ENCODE measurements around the gene PIK3C2B.

The PIK3C2B gene

DNA sequence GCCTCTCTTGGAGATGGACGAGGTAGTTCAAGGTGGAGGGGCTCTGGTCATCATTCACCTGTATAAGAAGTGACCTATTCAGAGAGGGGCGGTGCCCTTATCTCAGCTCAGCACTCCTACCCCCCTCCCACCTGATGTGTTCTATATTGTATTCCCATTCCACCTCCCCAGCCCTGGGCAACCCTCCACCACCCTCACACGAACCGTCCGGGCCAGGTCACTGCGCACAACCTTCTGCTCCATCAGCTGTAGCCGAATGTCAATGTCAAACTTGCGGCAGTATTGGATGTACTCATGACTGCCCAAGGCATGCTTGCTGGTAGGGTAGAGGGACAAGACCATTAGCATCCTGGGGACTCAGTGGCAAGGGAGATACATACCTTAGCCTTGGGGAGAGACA, 34.3 kb downstream of the PIK3C2B start:
- Histone ChIP-seq H3K4ac (ENCODE audit: low read depth in 1 of 2, low read length in 2 of 2) (no peak overlapping the region), H3K23ac (ENCODE audit: low read length in 2 of 2) (no peak overlapping the region), H2AFZ (ENCODE audit: low read depth, low read length) (no peak overlapping the region), H3K4me2 (ENCODE audit: low read length, poor library complexity, severe bottlenecking) (no peak overlapping the region), H2BK5ac (ENCODE audit: low read depth, low read length, poor library complexity, severe bottlenecking) (no peak overlapping the region), H4K91ac (ENCODE audit: low read length) (no peak overlapping the region), H3K27me3 (ENCODE audit: control insufficient read depth in 1 of 2, insufficient read depth in 1 of 2, low read length in 2 of 2) (peaks cover 11 to 37% of the 10 kb centered on the region in 2 experiments), H3K27ac (ENCODE audit: low read length, poor library complexity, severe bottlenecking) (no peak overlapping the region), H2BK12ac (ENCODE audit: low read length in 2 of 2) (no peak overlapping the region), H3K4me1 (ENCODE audit: control insufficient read depth, insufficient read depth, low read depth, low read length) (no peaks in the 10 kb centered on the region), H3K79me1 (replicated peaks; ENCODE audit: low read length, poor library complexity, severe bottlenecking) (no peaks in the 10 kb centered on the region), H3K36me3 (ENCODE audit: control insufficient read depth in 1 of 2, insufficient read depth in 2 of 2, low read depth in 1 of 2, low read length in 2 of 2) (peaks cover 0 to 23% of the 10 kb centered on the region in 2 experiments), H3K9ac (ENCODE audit: low read length) (no peak overlapping the region), H3K14ac (ENCODE audit: low read length in 2 of 2) (no peak overlapping the region), H3K18ac (ENCODE audit: low read depth in 1 of 2, low read length in 2 of 2) (no peak overlapping the region), H4K8ac (ENCODE audit: low read length) (no peak overlapping the region), H2BK120ac (ENCODE audit: low read depth, low read length) (no peak overlapping the region), H3K4me3 (ENCODE audit: insufficient read depth in 1 of 2, low read depth in 1 of 2, low read length in 2 of 2) (no peak overlapping the region), H2AK5ac (ENCODE audit: low read length, severe bottlenecking) (no peak overlapping the region), H2BK15ac (ENCODE audit: low read depth, poor library complexity, severe bottlenecking) (no peak overlapping the region), H3K9me3 (ENCODE audit: control insufficient read depth, low read length) (no peaks in the 10 kb centered on the region)
- WGBS: 92% methylated on average over 8 of the region's 8 CpGs
- no peak for DNase-seq

DNA sequence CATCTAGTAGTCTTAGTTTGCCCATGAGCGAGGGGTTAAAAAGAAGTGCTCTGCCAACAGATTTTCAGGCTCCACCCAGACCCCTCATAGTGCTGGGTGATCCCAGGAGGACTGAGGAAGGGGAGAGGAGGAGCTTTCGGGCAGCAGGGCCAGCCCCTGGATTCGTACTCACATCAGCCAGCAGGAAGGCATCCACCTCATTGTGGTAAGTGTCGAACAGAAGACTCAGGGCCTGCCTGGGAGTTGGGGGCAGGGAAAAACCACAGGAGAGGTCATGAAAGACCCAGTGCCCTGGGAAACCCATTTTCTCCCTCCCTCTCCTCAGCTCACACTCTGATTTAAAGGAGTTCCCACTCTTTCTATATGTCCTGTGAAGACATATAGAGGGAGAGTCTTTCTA, 34.9 kb downstream of the PIK3C2B start:
- H3K9ac ChIP-seq (ENCODE audit: low read length): no peak overlapping the region
- no peak overlapping the region for H3K4me3 ChIP-seq (ENCODE audit: insufficient read depth in 1 of 2, low read depth in 1 of 2, low read length in 2 of 2)
- H3K23ac ChIP-seq (ENCODE audit: low read length in 2 of 2): no peak overlapping the region
- peaks cover 0 to 28% of the 10 kb centered on the region in 2 experiments for H3K36me3 ChIP-seq (ENCODE audit: control insufficient read depth in 1 of 2, insufficient read depth in 2 of 2, low read depth in 1 of 2, low read length in 2 of 2)
- no peaks in the 10 kb centered on the region for H3K9me3 ChIP-seq (ENCODE audit: control insufficient read depth, low read length)
- no peak for DNase-seq
- no peak overlapping the region for H2BK12ac ChIP-seq (ENCODE audit: low read length in 2 of 2)
- H2AFZ ChIP-seq (ENCODE audit: low read depth, low read length): no peak overlapping the region
- H3K18ac ChIP-seq (ENCODE audit: low read depth in 1 of 2, low read length in 2 of 2): no peak overlapping the region
- no peak overlapping the region for H3K4ac ChIP-seq (ENCODE audit: low read depth in 1 of 2, low read length in 2 of 2)
- H2AK5ac ChIP-seq (ENCODE audit: low read length, severe bottlenecking): no peak overlapping the region
- H4K8ac ChIP-seq (ENCODE audit: low read length): no peak overlapping the region
- peaks cover 11 to 33% of the 10 kb centered on the region in 2 experiments for H3K27me3 ChIP-seq (ENCODE audit: control insufficient read depth in 1 of 2, insufficient read depth in 1 of 2, low read length in 2 of 2)
- H3K4me2 ChIP-seq (ENCODE audit: low read length, poor library complexity, severe bottlenecking): no peak overlapping the region
- H4K91ac ChIP-seq (ENCODE audit: low read length): no peak overlapping the region
- H3K14ac ChIP-seq (ENCODE audit: low read length in 2 of 2): no peak overlapping the region
- no peak overlapping the region for H3K27ac ChIP-seq (ENCODE audit: low read length, poor library complexity, severe bottlenecking)
- WGBS: 86% methylated on average over 4 of the region's 4 CpGs
- no peak overlapping the region for H2BK15ac ChIP-seq (ENCODE audit: low read depth, poor library complexity, severe bottlenecking)
- no peak overlapping the region for H2BK120ac ChIP-seq (ENCODE audit: low read depth, low read length)
- H2BK5ac ChIP-seq (ENCODE audit: low read depth, low read length, poor library complexity, severe bottlenecking): no peak overlapping the region
- no peaks in the 10 kb centered on the region for H3K4me1 ChIP-seq (ENCODE audit: control insufficient read depth, insufficient read depth, low read depth, low read length)
- no peaks in the 10 kb centered on the region for H3K79me1 ChIP-seq (replicated peaks; ENCODE audit: low read length, poor library complexity, severe bottlenecking)

DNA sequence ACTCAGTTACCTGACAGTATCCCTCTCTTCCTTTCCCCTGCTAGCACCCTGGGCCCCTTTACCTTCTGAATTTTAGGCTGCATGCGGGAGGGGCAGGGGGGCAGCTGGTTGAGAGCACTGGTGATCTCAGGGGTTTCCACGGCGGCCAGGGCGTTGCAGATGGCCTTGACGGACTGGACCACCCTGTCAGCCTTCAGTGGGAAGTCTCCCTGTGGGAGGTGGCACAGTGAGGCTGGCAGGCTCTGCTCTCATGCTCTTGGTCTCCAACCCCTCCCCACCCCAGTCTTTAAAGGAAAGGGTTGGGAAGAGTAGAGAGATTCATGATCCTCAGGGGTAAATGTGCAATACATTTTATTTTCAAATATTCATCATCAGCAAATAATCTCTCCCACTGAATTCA, 36.9 kb downstream of the PIK3C2B start:
- H3K23ac ChIP-seq (ENCODE audit: low read length in 2 of 2): no peak overlapping the region
- no peak overlapping the region for H3K4me2 ChIP-seq (ENCODE audit: low read length, poor library complexity, severe bottlenecking)
- no peaks in the 10 kb centered on the region for H3K4me1 ChIP-seq (ENCODE audit: control insufficient read depth, insufficient read depth, low read depth, low read length)
- H2BK5ac ChIP-seq (ENCODE audit: low read depth, low read length, poor library complexity, severe bottlenecking): no peak overlapping the region
- no peak overlapping the region for H3K27ac ChIP-seq (ENCODE audit: low read length, poor library complexity, severe bottlenecking)
- no peak overlapping the region for H3K9ac ChIP-seq (ENCODE audit: low read length)
- H3K79me1 ChIP-seq (replicated peaks; ENCODE audit: low read length, poor library complexity, severe bottlenecking): no peaks in the 10 kb centered on the region
- H3K27me3 ChIP-seq (ENCODE audit: control insufficient read depth in 1 of 2, insufficient read depth in 1 of 2, low read length in 2 of 2): peaks cover 11 to 27% of the 10 kb centered on the region in 2 experiments
- no peak overlapping the region for H3K14ac ChIP-seq (ENCODE audit: low read length in 2 of 2)
- H2BK12ac ChIP-seq (ENCODE audit: low read length in 2 of 2): no peak overlapping the region
- no peak overlapping the region for H3K18ac ChIP-seq (ENCODE audit: low read depth in 1 of 2, low read length in 2 of 2)
- no peak overlapping the region for H3K4ac ChIP-seq (ENCODE audit: low read depth in 1 of 2, low read length in 2 of 2)
- H3K36me3 ChIP-seq (ENCODE audit: control insufficient read depth in 1 of 2, insufficient read depth in 2 of 2, low read depth in 1 of 2, low read length in 2 of 2): peaks cover 0 to 28% of the 10 kb centered on the region in 2 experiments
- DNase-seq: no peak
- no peak overlapping the region for H2BK120ac ChIP-seq (ENCODE audit: low read depth, low read length)
- H2BK15ac ChIP-seq (ENCODE audit: low read depth, poor library complexity, severe bottlenecking): no peak overlapping the region
- H4K91ac ChIP-seq (ENCODE audit: low read length): no peak overlapping the region
- no peak overlapping the region for H3K4me3 ChIP-seq (ENCODE audit: insufficient read depth in 1 of 2, low read depth in 1 of 2, low read length in 2 of 2)
- no peak overlapping the region for H2AK5ac ChIP-seq (ENCODE audit: low read length, severe bottlenecking)
- H4K8ac ChIP-seq (ENCODE audit: low read length): no peak overlapping the region
- H3K9me3 ChIP-seq (ENCODE audit: control insufficient read depth, low read length): no peaks in the 10 kb centered on the region
- no peak overlapping the region for H2AFZ ChIP-seq (ENCODE audit: low read depth, low read length)
- 98% methylated on average over 5 of the region's 5 CpGs for WGBS

DNA sequence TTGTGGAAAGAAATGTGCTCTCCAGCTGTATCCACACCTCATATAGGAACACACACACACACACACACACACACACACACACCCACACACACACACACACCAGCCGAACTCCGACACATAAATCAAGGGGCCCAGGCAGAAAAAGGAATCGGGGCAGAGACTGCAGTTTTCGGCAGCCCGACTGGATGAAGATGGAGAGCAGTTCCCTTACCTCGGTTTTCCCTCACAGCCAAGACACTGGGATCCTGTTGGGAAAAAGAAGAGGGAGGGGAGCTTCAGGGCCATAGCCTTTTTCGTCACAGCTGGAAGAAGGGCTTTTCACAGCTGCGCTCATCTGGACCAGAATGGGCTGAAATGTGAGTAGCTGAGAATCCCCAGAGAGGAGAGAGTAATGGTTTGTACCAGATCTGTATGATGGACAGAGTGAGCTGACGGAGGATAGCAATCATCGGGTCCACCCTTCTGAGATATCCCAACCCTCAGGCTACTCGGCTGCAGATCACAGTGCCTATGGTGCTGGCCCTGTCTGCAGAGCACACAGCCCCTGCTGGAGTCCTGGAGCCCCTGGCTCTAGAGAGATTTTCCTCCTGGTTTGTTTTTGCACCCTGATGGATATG, 37.7 kb downstream of the PIK3C2B start:
- WGBS: 67% methylated on average over 11 of the region's 11 CpGs
- peaks cover 11 to 24% of the 10 kb centered on the region in 2 experiments for H3K27me3 ChIP-seq (ENCODE audit: control insufficient read depth in 1 of 2, insufficient read depth in 1 of 2, low read length in 2 of 2)

More for the DNA sequence above, 37.7 kb downstream of the PIK3C2B start:
- no peak overlapping the region for H2AFZ ChIP-seq (ENCODE audit: low read depth, low read length)
- no peak overlapping the region for H2BK120ac ChIP-seq (ENCODE audit: low read depth, low read length)
- no peak overlapping the region for H3K4me3 ChIP-seq (ENCODE audit: insufficient read depth in 1 of 2, low read depth in 1 of 2, low read length in 2 of 2)
- no peak overlapping the region for H2BK15ac ChIP-seq (ENCODE audit: low read depth, poor library complexity, severe bottlenecking)
- H3K4me2 ChIP-seq (ENCODE audit: low read length, poor library complexity, severe bottlenecking): no peak overlapping the region
- no peak overlapping the region for H4K91ac ChIP-seq (ENCODE audit: low read length)
- H3K23ac ChIP-seq (ENCODE audit: low read length in 2 of 2): no peak overlapping the region
- H3K4ac ChIP-seq (ENCODE audit: low read depth in 1 of 2, low read length in 2 of 2): no peak overlapping the region
- no peaks in the 10 kb centered on the region for H3K79me1 ChIP-seq (replicated peaks; ENCODE audit: low read length, poor library complexity, severe bottlenecking)
- no peaks in the 10 kb centered on the region for H3K9me3 ChIP-seq (ENCODE audit: control insufficient read depth, low read length)
- peak; percentile 7 for DNase-seq
- H2BK12ac ChIP-seq (ENCODE audit: low read length in 2 of 2): no peak overlapping the region
- H2AK5ac ChIP-seq (ENCODE audit: low read length, severe bottlenecking): no peak overlapping the region
- no peak overlapping the region for H3K14ac ChIP-seq (ENCODE audit: low read length in 2 of 2)
- H3K27ac ChIP-seq (ENCODE audit: low read length, poor library complexity, severe bottlenecking): no peak overlapping the region
- H2BK5ac ChIP-seq (ENCODE audit: low read depth, low read length, poor library complexity, severe bottlenecking): no peak overlapping the region
- H4K8ac ChIP-seq (ENCODE audit: low read length): no peak overlapping the region
- H3K9ac ChIP-seq (ENCODE audit: low read length): no peak overlapping the region
- H3K18ac ChIP-seq (ENCODE audit: low read depth in 1 of 2, low read length in 2 of 2): no peak overlapping the region
- peaks cover 0 to 27% of the 10 kb centered on the region in 2 experiments for H3K36me3 ChIP-seq (ENCODE audit: control insufficient read depth in 1 of 2, insufficient read depth in 2 of 2, low read depth in 1 of 2, low read length in 2 of 2)
- H3K4me1 ChIP-seq (ENCODE audit: control insufficient read depth, insufficient read depth, low read depth, low read length): no peaks in the 10 kb centered on the region
